22Rv1 (cell line): ENCODE results near the gene FGR.

Source experiments
- CTCF ChIP-seq: fragments of 450-650 bp; IDR thresholded peaks from 2 replicates; pipeline ENCODE4 v1.5.1; 2017; ENCODE audit warnings: mild to moderate bottlenecking
- ZFX ChIP-seq: fragments of 450-650 bp; IDR thresholded peaks from 2 replicates; pipeline ENCODE4 v1.6.1; 2017; ENCODE audit warnings: antibody characterized with exemption, borderline replicate concordance

- TF ChIP-seq CTCF (no peak), ZFX (no peak)
Observed at GRCh38 chr1:27609210-27609555, 25.8 kb downstream of the FGR start.
